Activated naive CD4-positive, alpha-beta T cell treated with anti-CD3 and anti-CD28 coated beads, Interleukin-2, amount 50 U/mL, for 72 hours (primary cell): ENCODE measurements around the gene HDLBP. TPM values are rescaled to one million over a fixed set of nuclear protein-coding genes. Genes with fewer than 3 reads are reported as not detected.

Experiments
- ATAC-seq, 2 donors: fragments of 150-1000 bp; cut with Tn5 transposase; 2 replicates each; pipeline ENCODE4 v1.10.0; 2021; ENCODE audit warnings: mild to moderate bottlenecking in 2 of 2, moderate library complexity in 2 of 2
- DNase-seq, 2 donors: peaks; one replicate each; pipeline ENCODE4 v3.0.0; 2021 to 2022; ENCODE audit warnings: low spot score in 2 of 2
- H3K27ac Mint-ChIP-seq, 2 donors: one replicate each; pipeline ENCODE4 v1.8.0; 2022; ENCODE audit warnings: mild to moderate bottlenecking in 2 of 2, mixed read lengths in 2 of 2
- H3K36me3 Mint-ChIP-seq, 2 donors: one replicate each; pipeline ENCODE4 v1.8.0; 2022; ENCODE audit warnings: mixed read lengths in 2 of 2
- H3K9me3 Mint-ChIP-seq, 2 donors: one replicate each; pipeline ENCODE4 v1.8.0; 2022; ENCODE audit warnings: mixed read lengths in 2 of 2
- total RNA-seq, 2 donors: library from RNA; stranded (reverse); gene quantifications; one replicate each; pipeline ENCODE4 v1.2.3, GENCODE V29; 2022

Gene HDLBP
- total RNA-seq, 2 donors from 2014 or later = 276 to 297 TPM

- no peaks in the 10 kb centered on the region for H3K9me3 Mint-ChIP-seq
- no peak for DNase-seq
Observed at GRCh38 chr2:241234962-241235740, 80.3 kb downstream of the HDLBP start.

GRCh38 chr2:241234066-241234790, 81.2 kb downstream of the HDLBP start:
- H3K36me3 Mint-ChIP-seq = peaks cover 26 to 34% of the 10 kb centered on the region in 2 donors
- no peak for ATAC-seq
- H3K27ac Mint-ChIP-seq = peak overlapping the region; percentile 7 to 22
- no peaks in the 10 kb centered on the region for H3K9me3 Mint-ChIP-seq
- no peak for DNase-seq

More at GRCh38 chr2:241234962-241235740, 80.3 kb downstream of the HDLBP start:
- no peak for ATAC-seq
- peaks cover 28 to 35% of the 10 kb centered on the region in 2 donors for H3K36me3 Mint-ChIP-seq
- peak overlapping the region in 1 of 2 donors; percentile 7 for H3K27ac Mint-ChIP-seq

- peak overlapping the region in 1 of 2 donors; percentile 82 for H3K27ac Mint-ChIP-seq
- no peaks in the 10 kb centered on the region for H3K9me3 Mint-ChIP-seq
- peaks cover 19 to 28% of the 10 kb centered on the region in 2 donors for H3K36me3 Mint-ChIP-seq
- no peak for DNase-seq
- no peak for ATAC-seq
Observed at GRCh38 chr2:241232736-241233575, 82.5 kb downstream of the HDLBP start.

- no peaks in the 10 kb centered on the region for H3K9me3 Mint-ChIP-seq
- ATAC-seq (no peak), DNase-seq (no peak)
- H3K36me3 Mint-ChIP-seq = peaks cover 13 to 16% of the 10 kb centered on the region in 2 donors
- peak overlapping the region; percentile 10 to 85 for H3K27ac Mint-ChIP-seq
Observed at GRCh38 chr2:241230435-241230834, 85.0 kb downstream of the HDLBP start.

GRCh38 chr2:241229563-241230401, 85.7 kb downstream of the HDLBP start:
- peaks cover 13 to 15% of the 10 kb centered on the region in 2 donors for H3K36me3 Mint-ChIP-seq
- no peak for ATAC-seq
- no peak for DNase-seq
- H3K27ac Mint-ChIP-seq = peak overlapping the region; percentile 10 to 85
- no peaks in the 10 kb centered on the region for H3K9me3 Mint-ChIP-seq

GRCh38 chr2:241228860-241229516, 86.5 kb downstream of the HDLBP start:
- Mint-ChIP-seq H3K36me3 (peaks cover 10 to 13% of the 10 kb centered on the region in 2 donors), H3K27ac (no peak overlapping the region), H3K9me3 (no peaks in the 10 kb centered on the region)
- ATAC-seq (no peak), DNase-seq (no peak)

DNA sequence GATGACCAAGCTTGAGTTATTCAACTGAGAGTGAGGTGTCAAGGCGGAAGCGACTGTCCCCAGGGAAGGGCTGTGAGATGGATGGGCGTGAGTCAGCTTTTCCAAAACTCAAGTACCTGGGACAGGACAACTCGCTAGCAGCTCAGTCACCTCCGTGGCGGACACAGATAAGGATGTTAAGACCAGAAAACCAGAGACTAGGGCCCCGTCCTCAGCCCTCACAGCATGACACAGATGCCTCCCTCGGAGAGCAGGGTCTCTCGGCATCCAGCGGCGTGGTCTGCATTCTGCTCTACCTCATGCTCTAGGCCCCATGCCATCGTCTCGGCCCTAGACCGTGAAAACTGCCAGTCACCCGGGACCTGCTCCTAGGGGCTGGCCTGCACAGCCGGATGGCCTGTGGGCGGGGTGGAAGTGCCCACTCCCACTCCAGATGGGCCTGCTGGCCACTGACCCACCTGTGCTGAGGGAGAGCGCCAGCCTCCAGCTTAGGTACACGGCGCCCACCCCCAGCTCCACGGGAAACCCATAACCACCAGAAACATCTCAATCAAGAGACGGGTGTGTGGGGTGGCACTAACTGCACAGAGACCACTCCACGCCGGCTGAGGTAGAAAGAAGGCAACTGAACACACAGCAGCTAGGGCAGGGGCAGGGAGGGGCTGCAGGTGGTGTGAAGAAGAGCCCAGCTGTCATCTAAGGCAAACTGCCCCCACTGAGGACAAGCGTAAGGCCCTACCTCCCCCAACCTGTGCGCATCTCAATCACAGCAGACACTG, 87.2 kb downstream of the HDLBP start:
- Mint-ChIP-seq H3K9me3 (no peaks in the 10 kb centered on the region), H3K36me3 (peaks cover 6 to 13% of the 10 kb centered on the region in 2 donors), H3K27ac (no peak overlapping the region)
- DNase-seq (no peak), ATAC-seq (no peak)

- Mint-ChIP-seq H3K9me3 (no peaks in the 10 kb centered on the region), H3K36me3 (peaks cover 6 to 13% of the 10 kb centered on the region in 2 donors), H3K27ac (peak overlapping the region in 1 of 2 donors; percentile 37)
- DNase-seq = no peak
- no peak for ATAC-seq
Observed at GRCh38 chr2:241227594-241227993, 87.9 kb downstream of the HDLBP start.

- DNase-seq (no peak), ATAC-seq (no peak)
- H3K27ac Mint-ChIP-seq = no peak overlapping the region
- no peaks in the 10 kb centered on the region for H3K9me3 Mint-ChIP-seq
- peaks cover 6 to 12% of the 10 kb centered on the region in 2 donors for H3K36me3 Mint-ChIP-seq
Observed at GRCh38 chr2:241226723-241227572, 88.5 kb downstream of the HDLBP start.

DNA sequence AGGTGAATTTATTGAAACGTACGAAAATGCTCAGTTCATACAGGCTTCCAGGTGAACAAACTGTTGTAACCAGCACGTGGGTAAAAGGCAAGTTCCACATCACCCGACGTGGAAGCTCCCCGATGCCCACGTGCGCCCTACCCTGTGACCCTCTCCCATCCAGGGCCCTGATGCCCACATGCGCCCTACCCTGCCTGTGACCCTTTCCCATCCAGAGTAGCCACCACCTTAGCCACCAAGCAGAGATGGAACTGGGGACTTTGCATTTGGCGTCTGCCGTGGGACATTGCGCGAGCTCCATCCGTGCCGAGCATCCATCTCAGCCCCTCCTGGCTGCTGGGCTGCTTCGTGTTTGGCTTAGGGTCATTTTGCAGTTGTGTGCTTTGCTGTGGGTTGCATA, 89.5 kb downstream of the HDLBP start:
- no peak for DNase-seq
- Mint-ChIP-seq H3K36me3 (peaks cover 5 to 6% of the 10 kb centered on the region in 2 donors), H3K9me3 (no peaks in the 10 kb centered on the region), H3K27ac (no peak overlapping the region)
- ATAC-seq = no peak

- no peak for ATAC-seq
- no peak for DNase-seq
- H3K27ac Mint-ChIP-seq = no peak overlapping the region
- H3K36me3 Mint-ChIP-seq = peaks cover 5 to 6% of the 10 kb centered on the region in 2 donors
- no peaks in the 10 kb centered on the region for H3K9me3 Mint-ChIP-seq
Observed at GRCh38 chr2:241225545-241225944, 89.9 kb downstream of the HDLBP start.

DNA sequence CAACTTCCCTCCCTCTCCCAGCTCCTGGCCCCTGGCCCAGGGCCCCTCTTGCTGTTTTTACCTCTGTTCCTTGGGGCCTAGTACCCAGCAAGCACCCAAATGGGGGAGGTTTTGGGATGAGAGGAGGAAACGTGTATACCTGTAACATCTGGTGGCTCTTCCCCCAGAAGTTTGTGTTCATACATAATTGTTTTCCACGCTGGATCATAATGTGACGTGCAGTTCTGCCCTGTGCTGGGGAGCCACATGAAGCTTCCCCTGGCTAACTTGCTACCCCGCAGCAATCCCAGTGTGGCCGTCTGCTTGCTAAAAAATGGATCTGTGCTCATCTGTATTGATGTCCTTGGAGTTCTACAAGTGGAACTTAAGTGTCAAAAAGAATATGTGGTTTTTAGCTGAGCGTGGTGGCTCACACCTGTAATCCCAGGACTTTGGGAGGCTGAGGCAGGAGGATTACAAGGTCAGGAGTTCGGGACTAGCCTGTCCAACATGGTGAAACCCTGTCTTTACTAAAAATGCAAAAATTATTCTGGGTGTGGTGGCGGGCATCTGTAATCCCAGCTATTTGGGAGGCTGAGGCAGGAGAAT, 90.5 kb downstream of the HDLBP start:
- Mint-ChIP-seq H3K27ac (peak overlapping the region; percentile 7 to 24), H3K9me3 (no peaks in the 10 kb centered on the region), H3K36me3 (peaks cover 5 to 6% of the 10 kb centered on the region in 2 donors)
- DNase-seq (no peak), ATAC-seq (no peak)

GRCh38 chr2:241224018-241224850, 91.2 kb downstream of the HDLBP start:
- H3K9me3 Mint-ChIP-seq = no peaks in the 10 kb centered on the region
- peak overlapping the region; percentile 7 to 24 for H3K27ac Mint-ChIP-seq
- H3K36me3 Mint-ChIP-seq = peaks cover 4% of the 10 kb centered on the region in 2 donors
- ATAC-seq (peak; percentile 2 to 32), DNase-seq (no peak)
